HepG2 (cell line): Measurements from ENCODE around the gene ADCY9. TPM values are rescaled to one million over a fixed set of nuclear protein-coding genes. Genes with fewer than 3 reads are reported as not detected.

Experiments used
- BRD4 ChIP-seq: sonication (generic); formaldehyde crosslinking; IDR thresholded peaks from 2 replicates; pipeline ENCODE4 v1.4.0; 2020; ENCODE audit warnings: missing genetic modification reagents
- CENPT ChIP-seq: sonication (generic); formaldehyde crosslinking; IDR thresholded peaks from 2 replicates; pipeline ENCODE4 v1.8.0; 2022; ENCODE audit warnings: low read depth, mild to moderate bottlenecking, moderate library complexity, missing genetic modification reagents
- GRHL1 ChIP-seq: sonication (generic); formaldehyde crosslinking; conservative IDR thresholded peaks from 2 replicates; pipeline ENCODE4 v1.8.0; 2022; ENCODE audit warnings: missing genetic modification reagents
- GTF3A ChIP-seq: sonication (generic); formaldehyde crosslinking; conservative IDR thresholded peaks from 2 replicates; pipeline ENCODE4 v1.4.0; 2020; ENCODE audit warnings: mild to moderate bottlenecking, missing genetic modification reagents
- HCFC1 ChIP-seq: fragments of 150-350 bp; IDR thresholded peaks from 2 replicates; pipeline ENCODE4 v1.6.1; 2014; ENCODE audit warnings: low read depth, low read length
- JUN ChIP-seq: sonication (generic); formaldehyde crosslinking; IDR thresholded peaks from 2 replicates; pipeline ENCODE4 v1.4.0; 2020; ENCODE audit warnings: mild to moderate bottlenecking, missing genetic modification reagents
- MXI1 ChIP-seq: IDR thresholded peaks from 3 replicates; pipeline ENCODE4 v1.6.1; 2012; ENCODE audit warnings: low read depth, low read length, inconsistent platforms, borderline replicate concordance
- NCOA1 ChIP-seq: sonication (generic); formaldehyde crosslinking; IDR thresholded peaks from 2 replicates; pipeline ENCODE4 v1.9.0; 2021; ENCODE audit warnings: missing genetic modification reagents
- NR2C2 ChIP-seq: sonication (generic); formaldehyde crosslinking; IDR thresholded peaks from 2 replicates; pipeline ENCODE4 v1.4.0; 2020; ENCODE audit warnings: missing genetic modification reagents, mild to moderate bottlenecking, moderate library complexity, borderline replicate concordance
- RAD51 ChIP-seq: fragments of 450-650 bp; IDR thresholded peaks from 2 replicates; pipeline ENCODE4 v1.6.1; 2016; ENCODE audit warnings: borderline replicate concordance
- SAFB2 ChIP-seq: sonication (generic); formaldehyde crosslinking; IDR thresholded peaks from 2 replicates; pipeline ENCODE4 v1.5.1; 2020; ENCODE audit warnings: missing genetic modification reagents, low read depth, mild to moderate bottlenecking, borderline replicate concordance
- SRY ChIP-seq: sonication (generic); formaldehyde crosslinking; IDR thresholded peaks from 2 replicates; pipeline ENCODE4 v1.8.0; 2022; ENCODE audit warnings: mild to moderate bottlenecking, missing genetic modification reagents
- ZBTB3 ChIP-seq: sonication (generic); formaldehyde crosslinking; IDR thresholded peaks from 2 replicates; pipeline ENCODE4 v1.4.0; 2020; ENCODE audit warnings: low read depth, mild to moderate bottlenecking, moderate library complexity, missing genetic modification reagents, borderline replicate concordance
- ZNF44 ChIP-seq: sonication (generic); formaldehyde crosslinking; IDR thresholded peaks from 2 replicates; pipeline ENCODE4 v1.5.1; 2020; ENCODE audit warnings: mild to moderate bottlenecking, missing genetic modification reagents
- ZNF788 ChIP-seq: sonication (generic); formaldehyde crosslinking; IDR thresholded peaks from 2 replicates; pipeline ENCODE4 v1.5.0; 2020; ENCODE audit warnings: mild to moderate bottlenecking, missing genetic modification reagents, borderline replicate concordance
- ZNF879 ChIP-seq: sonication (generic); formaldehyde crosslinking; IDR thresholded peaks from 2 replicates; pipeline ENCODE4 v1.8.1; 2023; ENCODE audit warnings: missing genetic modification reagents
- polyA plus RNA-seq, 8 experiments: library from polyadenylated mRNA; depleted of rRNA in 3 of 8; stranded (reverse) in 7 of 8; unstranded in 1 of 8; fragments of >200 nt; fragmentation: Illumina TruSeq in 4 of 8; extraction: Trizol in 4 of 8; gene quantifications; 2 replicates each; pipeline versions ENCODE4 v1.2.1 to v1.2.3, GENCODE V29; 2011 to 2016; ENCODE audit warnings: low read depth in 4 of 8, missing spikeins in 1 of 8, mixed read lengths in 1 of 8; ENCODE audit not compliant: insufficient read depth in 1 of 8
- total RNA-seq, 5 experiments: library from RNA; depleted of rRNA; stranded (reverse); fragments of >200 nt; fragmentation: Illumina TruSeq; extraction: Trizol; gene quantifications; 2 replicates each; pipeline ENCODE4 v1.2.3, GENCODE V29; 2016; ENCODE audit warnings: low read depth in 1 of 5
- TF ChIP-seq, protein P1 (sequence below): conservative IDR thresholded peaks from 2 replicates; pipeline ENCODE4 v1.6.1; 2018; ENCODE audit warnings: missing genetic modification reagents
- TF ChIP-seq, protein P2 (sequence below): sonication (generic); formaldehyde crosslinking; IDR thresholded peaks from 2 replicates; pipeline ENCODE4 v1.4.0; 2020; ENCODE audit warnings: mild to moderate bottlenecking, missing genetic modification reagents
- TF ChIP-seq, protein P3 (sequence below): sonication (generic); formaldehyde crosslinking; IDR thresholded peaks from 2 replicates; pipeline ENCODE4 v1.5.0; 2020; ENCODE audit warnings: missing genetic modification reagents
- TF ChIP-seq, protein P4 (sequence below), 2 experiments: sonication (generic) in 1 of 2; formaldehyde crosslinking in 1 of 2; IDR thresholded peaks; 2 replicates each; pipeline versions ENCODE4 v1.4.0 to v1.6.1; 2016 to 2020; ENCODE audit warnings: borderline replicate concordance in 1 of 2, low read depth in 1 of 2, mild to moderate bottlenecking in 1 of 2, missing genetic modification reagents in 1 of 2

ADCY9 gene
- total and polyA plus RNA-seq, 2 of the 13 experiments (the other 11 are each of a cell fraction or from before 2014, with no cell fraction given): 11.2 to 13.9 TPM

DNA sequence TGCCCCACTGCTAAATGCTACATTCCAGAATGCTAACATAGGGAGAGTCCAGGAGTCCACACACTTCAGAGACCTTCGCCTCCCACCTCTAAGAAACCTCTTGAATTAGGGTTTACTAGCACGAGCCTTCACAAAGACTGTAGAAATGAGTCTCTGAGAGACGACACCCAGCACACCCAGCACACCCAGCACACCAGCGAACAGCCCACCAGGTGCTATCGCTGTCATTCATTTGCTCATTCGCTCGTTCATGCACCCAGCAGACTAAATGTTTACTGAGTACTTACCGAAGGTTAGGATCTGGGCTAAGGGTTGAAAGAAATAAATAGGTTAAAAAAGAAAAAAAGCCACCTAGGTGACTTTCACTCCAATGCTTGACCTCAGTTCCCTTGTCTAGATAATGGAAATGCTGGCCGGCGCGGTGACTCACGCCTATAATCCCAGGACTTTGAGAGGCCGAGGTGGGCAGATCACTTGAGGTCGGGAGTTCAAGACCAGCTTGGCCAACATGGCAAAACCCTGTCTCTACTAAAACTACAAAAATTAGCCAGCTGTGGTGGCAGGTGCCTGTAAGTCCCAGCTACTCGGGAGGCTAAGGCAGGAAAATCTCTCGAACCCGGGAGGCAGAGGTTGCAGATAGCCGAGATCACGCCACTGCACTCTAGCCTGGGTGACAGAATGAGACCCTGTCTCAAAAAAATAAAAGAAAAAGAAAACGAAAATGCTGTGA, 100.8 kb downstream of the ADCY9 start (continued):
- no peak for TF ChIP-seq GRHL1 (CRISPR knock-in tag)
- no peak for TF ChIP-seq RAD51
- no peak for TF ChIP-seq NCOA1 (CRISPR knock-in tag)
- TF ChIP-seq CENPT (CRISPR knock-in tag): no peak
- TF ChIP-seq ZNF879 (CRISPR knock-in tag): 0 out of 2 replicates have a peak, but pooled peaks have one; percentile 58
- TF ChIP-seq HCFC1: no peak
- TF ChIP-seq ZBTB3 (CRISPR knock-in tag): no peak
- TF ChIP-seq ZNF44: no peak
- TF ChIP-seq ZNF788 (CRISPR knock-in tag): peak; percentile 38; the same call in 1 of the 2 replicates
- TF ChIP-seq GTF3A (CRISPR knock-in tag): no peak
- TF ChIP-seq JUN (CRISPR knock-in tag): peak; percentile 75; the same call in 1 of the 2 replicates
- TF ChIP-seq SAFB2 (CRISPR knock-in tag): no peak
- no peak for TF ChIP-seq BRD4 (CRISPR knock-in tag)
- TF ChIP-seq, protein P1, sequence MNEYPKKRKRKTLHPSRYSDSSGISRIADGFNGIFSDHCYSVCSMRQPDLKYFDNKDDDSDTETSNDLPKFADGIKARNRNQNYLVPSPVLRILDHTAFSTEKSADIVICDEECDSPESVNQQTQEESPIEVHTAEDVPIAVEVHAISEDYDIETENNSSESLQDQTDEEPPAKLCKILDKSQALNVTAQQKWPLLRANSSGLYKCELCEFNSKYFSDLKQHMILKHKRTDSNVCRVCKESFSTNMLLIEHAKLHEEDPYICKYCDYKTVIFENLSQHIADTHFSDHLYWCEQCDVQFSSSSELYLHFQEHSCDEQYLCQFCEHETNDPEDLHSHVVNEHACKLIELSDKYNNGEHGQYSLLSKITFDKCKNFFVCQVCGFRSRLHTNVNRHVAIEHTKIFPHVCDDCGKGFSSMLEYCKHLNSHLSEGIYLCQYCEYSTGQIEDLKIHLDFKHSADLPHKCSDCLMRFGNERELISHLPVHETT: no peak
- TF ChIP-seq NR2C2 (CRISPR knock-in tag): peak; percentile 62
- TF ChIP-seq, protein P2, sequence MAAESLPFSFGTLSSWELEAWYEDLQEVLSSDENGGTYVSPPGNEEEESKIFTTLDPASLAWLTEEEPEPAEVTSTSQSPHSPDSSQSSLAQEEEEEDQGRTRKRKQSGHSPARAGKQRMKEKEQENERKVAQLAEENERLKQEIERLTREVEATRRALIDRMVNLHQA (CRISPR knock-in tag): no peak
- TF ChIP-seq MXI1: no peak
- TF ChIP-seq, protein P3, sequence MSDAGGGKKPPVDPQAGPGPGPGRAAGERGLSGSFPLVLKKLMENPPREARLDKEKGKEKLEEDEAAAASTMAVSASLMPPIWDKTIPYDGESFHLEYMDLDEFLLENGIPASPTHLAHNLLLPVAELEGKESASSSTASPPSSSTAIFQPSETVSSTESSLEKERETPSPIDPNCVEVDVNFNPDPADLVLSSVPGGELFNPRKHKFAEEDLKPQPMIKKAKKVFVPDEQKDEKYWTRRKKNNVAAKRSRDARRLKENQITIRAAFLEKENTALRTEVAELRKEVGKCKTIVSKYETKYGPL: no peak
- TF ChIP-seq SRY (CRISPR knock-in tag): no peak
- TF ChIP-seq, protein P4, sequence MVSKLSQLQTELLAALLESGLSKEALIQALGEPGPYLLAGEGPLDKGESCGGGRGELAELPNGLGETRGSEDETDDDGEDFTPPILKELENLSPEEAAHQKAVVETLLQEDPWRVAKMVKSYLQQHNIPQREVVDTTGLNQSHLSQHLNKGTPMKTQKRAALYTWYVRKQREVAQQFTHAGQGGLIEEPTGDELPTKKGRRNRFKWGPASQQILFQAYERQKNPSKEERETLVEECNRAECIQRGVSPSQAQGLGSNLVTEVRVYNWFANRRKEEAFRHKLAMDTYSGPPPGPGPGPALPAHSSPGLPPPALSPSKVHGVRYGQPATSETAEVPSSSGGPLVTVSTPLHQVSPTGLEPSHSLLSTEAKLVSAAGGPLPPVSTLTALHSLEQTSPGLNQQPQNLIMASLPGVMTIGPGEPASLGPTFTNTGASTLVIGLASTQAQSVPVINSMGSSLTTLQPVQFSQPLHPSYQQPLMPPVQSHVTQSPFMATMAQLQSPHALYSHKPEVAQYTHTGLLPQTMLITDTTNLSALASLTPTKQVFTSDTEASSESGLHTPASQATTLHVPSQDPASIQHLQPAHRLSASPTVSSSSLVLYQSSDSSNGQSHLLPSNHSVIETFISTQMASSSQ (IDR thresholded peaks at IDR 0.05; ENCODE audit: low read depth): no peak
- TF ChIP-seq, protein P4 (CRISPR knock-in tag; IDR thresholded peaks at IDR 0.05; ENCODE audit: borderline replicate concordance): peak; percentile 41; the same call in 1 of the 2 replicates
